GM23338 (cell line): Measurements from ENCODE around the gene TPST1.

Experiments
- CTCF ChIP-seq, 2 experiments: fragments of 200-600 bp in 1 of 2; sonication (generic) in 1 of 2; conservative IDR thresholded peaks; 2 replicates each; pipeline versions ENCODE4 v1.5.1 to v1.6.1; 2016 to 2017; ENCODE audit warnings: antibody characterized with exemption in 2 of 2, low read depth in 2 of 2, mild to moderate bottlenecking in 2 of 2, moderate library complexity in 1 of 2
- EZH2 ChIP-seq: fragments of 200-600 bp; sonication (generic); IDR thresholded peaks from one replicate; pipeline ENCODE4 v1.8.0; 2017; ENCODE audit warnings: antibody characterized with exemption, mild to moderate bottlenecking, low read depth; ENCODE audit not compliant: unreplicated experiment
- EZH2phosphoT487 ChIP-seq: fragments of 200-600 bp; sonication (generic); IDR thresholded peaks from one replicate; pipeline ENCODE4 v1.8.1; 2018; ENCODE audit warnings: antibody characterized with exemption; ENCODE audit not compliant: unreplicated experiment
- POLR2AphosphoS5 ChIP-seq: IDR thresholded peaks from 2 replicates; pipeline ENCODE4 v1.6.1; 2016; ENCODE audit warnings: antibody characterized with exemption, low read depth
- REST ChIP-seq: IDR thresholded peaks from one replicate; pipeline ENCODE4 v1.6.1; 2018; ENCODE audit warnings: antibody characterized with exemption; ENCODE audit not compliant: unreplicated experiment
- ZNF114 ChIP-seq: fragments of 250-450 bp; sonication (Bioruptor Pico); IDR thresholded peaks from 2 replicates; pipeline ENCODE4 v1.5.0; 2020; ENCODE audit warnings: mild to moderate bottlenecking, moderate library complexity

- TF ChIP-seq EZH2phosphoT487 (no peak), CTCF (conservative IDR thresholded peaks at IDR 0.05; ENCODE audit: low read depth in 2 of 2) (no peak), EZH2 (no peak), REST (no peak), POLR2AphosphoS5 (no peak), ZNF114 (CRISPR knock-in tag) (no peak)
Measured at GRCh38 chr7:66400400-66400799, 195.3 kb downstream of the TPST1 start.
